DMS79 (cell line): ENCODE data around the gene IL12RB2.

Source experiments
- DNase-seq: peaks from one replicate; lab custom pipeline; 2025; lab: John Stamatoyannopoulos, UW

IL12RB2 gene, protein sequence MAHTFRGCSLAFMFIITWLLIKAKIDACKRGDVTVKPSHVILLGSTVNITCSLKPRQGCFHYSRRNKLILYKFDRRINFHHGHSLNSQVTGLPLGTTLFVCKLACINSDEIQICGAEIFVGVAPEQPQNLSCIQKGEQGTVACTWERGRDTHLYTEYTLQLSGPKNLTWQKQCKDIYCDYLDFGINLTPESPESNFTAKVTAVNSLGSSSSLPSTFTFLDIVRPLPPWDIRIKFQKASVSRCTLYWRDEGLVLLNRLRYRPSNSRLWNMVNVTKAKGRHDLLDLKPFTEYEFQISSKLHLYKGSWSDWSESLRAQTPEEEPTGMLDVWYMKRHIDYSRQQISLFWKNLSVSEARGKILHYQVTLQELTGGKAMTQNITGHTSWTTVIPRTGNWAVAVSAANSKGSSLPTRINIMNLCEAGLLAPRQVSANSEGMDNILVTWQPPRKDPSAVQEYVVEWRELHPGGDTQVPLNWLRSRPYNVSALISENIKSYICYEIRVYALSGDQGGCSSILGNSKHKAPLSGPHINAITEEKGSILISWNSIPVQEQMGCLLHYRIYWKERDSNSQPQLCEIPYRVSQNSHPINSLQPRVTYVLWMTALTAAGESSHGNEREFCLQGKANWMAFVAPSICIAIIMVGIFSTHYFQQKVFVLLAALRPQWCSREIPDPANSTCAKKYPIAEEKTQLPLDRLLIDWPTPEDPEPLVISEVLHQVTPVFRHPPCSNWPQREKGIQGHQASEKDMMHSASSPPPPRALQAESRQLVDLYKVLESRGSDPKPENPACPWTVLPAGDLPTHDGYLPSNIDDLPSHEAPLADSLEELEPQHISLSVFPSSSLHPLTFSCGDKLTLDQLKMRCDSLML

GRCh38 chr1:67307251-67308060, at the start of gene IL12RB2:
Gene IL12RB2 (plus strand): TSS chr1:67307873. CDS start chr1:67320369, 12,496 bp downstream.
- DNase-seq: no peak

DNA sequence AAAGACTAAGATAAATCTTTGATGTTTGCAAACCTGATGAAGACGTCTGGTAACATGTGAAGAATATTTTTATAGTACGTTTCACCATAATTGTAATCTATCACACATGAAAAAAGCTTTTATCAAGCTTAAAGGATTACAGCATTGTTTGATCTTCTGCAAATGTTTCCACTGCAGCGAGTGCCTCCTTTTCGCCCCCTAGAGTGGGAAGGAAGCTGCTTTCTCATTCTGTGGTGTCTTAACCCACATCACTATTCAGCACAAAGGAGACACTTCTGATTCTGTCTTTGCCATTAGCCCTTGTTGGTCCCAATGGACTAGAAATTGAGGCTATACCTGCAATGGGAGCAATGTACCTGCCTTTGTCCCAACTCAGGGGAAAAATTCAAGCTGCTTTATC, 46.0 kb upstream of the IL12RB2 start:
- no peak for DNase-seq

DNA sequence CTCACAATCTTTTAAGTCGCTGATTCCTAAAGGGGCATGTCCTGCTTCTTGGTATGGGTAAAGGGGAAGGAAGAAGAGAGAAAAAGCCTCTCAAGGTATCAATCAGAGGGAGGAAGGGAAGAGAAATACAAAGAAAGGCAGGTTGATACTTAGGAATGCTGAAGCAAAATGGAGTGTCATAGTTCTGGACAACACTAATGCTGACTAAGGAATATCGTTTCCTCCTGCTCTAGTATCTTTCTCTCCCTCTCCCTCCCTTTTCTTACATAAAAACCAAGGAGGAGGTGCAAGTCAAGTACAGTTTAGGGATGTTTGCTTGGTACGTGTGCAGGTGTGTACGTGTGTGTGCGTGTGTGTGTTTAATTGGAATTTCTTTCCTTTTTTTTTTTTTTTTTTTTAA, 44.9 kb upstream of the IL12RB2 start:
- no peak for DNase-seq

DNA sequence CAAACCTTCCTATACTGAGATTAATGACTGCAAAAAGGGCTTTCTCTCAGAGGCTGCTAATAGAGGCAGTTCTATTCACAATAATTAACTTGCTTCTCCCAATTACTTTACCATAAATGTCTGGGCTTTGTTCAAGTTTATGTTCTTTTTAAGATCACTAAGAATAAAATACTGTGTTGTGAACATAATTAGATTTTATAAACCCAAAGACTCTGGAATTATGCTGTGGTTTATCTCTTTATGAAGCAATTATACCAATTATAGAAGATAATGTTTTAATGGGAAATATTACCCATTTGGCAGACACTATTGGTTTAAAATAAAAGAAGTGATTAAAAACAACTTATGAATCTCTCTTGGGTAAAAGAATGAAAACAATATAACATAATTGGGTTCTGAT, 43.5 kb upstream of the IL12RB2 start:
- DNase-seq: no peak

GRCh38 chr1:67264899-67265298, 42.8 kb upstream of the IL12RB2 start:
- no peak for DNase-seq

- DNase-seq: no peak
These were observed 38.6 kb upstream of the IL12RB2 start for GRCh38 chr1:67269061-67269460.

- no peak for DNase-seq
These were observed 37.1 kb upstream of the IL12RB2 start for GRCh38 chr1:67270541-67270940.

DNA sequence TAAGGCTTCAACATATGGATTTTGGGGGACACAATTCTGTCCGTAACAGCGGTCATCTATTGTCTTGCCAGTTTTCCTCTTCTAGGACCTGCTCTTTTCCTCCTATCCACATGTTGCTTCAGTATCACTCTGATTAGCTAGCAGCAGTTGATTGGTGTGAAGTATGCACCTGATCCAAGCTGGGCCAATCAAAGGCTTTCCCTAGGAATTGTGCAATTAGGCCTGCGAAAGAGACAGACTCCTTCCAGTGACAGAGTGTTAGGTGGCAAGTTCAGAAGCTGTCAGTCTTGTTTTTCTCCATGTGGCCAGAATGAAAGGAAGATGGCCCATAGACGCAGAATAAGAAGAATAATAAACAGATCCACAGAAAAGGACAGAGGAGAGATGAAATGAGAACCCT, 34.1 kb upstream of the IL12RB2 start:
- DNase-seq: no peak

DNA sequence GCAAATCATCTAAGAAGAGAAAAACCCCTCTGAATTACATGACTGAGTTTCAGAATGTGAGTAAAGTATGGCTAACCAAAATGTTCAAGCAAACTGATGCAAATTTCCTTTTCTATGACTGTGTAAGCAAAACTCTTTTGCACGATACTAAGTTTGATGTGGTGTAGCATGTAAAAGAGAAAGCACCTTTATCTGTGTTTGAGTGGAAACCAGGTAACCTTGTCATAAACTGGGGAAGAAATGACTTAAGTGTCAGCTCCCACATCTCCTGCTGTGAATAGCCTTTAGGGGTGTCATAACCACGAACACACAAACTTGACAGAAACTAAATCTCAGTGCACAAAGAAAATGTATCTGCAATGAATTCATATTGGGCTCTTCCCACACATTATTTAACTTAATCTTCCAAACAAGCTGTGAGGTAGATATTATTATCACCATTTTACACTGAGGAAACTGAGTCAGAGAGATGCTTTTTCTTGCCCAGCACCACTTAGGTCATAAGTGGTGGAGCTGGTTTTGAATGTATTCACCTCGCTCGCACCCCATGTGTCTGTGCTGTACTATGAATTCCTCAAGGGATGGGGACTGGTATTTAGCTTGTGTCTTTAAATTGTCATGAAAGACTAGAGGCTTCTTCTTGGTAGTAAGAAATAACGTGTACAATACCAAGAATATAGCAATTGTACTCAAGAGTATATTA, 32.9 kb upstream of the IL12RB2 start:
- DNase-seq: no peak

DNA sequence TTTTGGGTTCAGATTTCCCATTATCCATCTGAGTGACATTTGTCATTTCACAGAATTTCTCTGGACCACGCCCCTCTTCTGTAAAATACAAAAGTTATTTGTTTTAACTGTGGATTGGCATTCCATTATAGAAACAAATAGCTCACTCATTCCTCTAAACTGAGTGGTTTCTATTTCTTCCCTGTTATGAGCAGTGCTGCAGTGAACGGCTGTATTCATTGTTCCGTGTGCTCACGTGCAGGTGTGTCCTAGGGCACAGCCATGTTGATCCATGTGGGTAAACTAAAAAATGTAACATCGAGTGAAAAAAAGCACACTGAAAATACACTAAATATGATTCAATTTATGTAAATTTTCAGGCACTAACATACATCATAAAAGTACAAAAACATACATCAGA, 27.0 kb upstream of the IL12RB2 start:
- DNase-seq: no peak

DNA sequence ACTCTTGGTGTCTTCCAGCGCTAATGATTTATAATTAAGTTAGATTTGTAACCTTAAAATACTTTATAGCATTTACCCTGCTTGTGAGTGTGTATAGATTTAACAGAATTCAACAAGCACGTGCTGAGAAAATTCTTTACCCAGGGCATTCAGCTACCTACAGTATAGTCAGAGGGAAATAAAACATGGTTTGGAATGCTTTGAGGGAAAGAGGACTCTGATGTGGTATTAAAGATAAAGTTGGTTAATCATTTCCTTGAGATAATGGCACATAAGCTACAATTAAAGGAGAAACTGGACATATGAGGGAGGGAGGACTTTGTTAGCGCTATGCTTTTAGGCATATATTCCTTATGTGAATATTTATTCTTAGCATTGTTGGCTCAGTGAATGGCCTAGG, 26.4 kb upstream of the IL12RB2 start:
- no peak for DNase-seq

DNA sequence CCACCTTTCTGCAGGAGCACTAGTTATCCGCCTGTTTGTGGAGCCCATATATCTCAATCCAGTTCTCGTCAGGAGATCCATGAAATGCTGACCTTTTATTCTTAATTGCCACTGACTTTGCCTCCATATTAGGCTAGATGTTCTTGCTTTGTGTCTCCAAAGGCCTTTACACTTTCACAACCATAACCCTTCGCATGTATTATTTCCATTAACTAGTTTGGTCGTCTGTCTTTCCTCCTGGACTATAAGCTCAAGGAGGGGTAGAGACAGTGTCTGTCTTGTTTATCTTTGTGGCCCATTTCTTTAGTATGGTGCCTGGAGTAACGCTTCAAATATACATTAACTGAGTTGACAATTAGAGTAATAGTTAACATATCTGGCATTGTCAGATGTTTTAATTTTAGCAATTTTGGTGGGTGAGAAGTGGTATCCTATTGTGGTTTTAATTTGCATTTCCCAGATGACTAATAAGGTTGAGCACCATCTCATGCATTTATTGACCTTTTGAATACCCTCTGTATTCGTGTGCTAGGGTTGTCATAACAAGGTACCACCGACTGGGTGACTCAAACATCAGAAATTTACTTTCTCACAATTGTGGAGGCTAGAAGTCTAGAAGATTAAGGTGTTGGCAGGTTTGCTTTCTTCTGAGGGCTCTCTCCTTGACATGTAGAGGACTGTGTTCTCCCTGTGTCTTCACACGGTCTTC, 21.7 kb upstream of the IL12RB2 start:
- no peak for DNase-seq

GRCh38 chr1:67290236-67290635, 17.4 kb upstream of the IL12RB2 start:
- DNase-seq: no peak

- no peak for DNase-seq
These were observed 12.6 kb upstream of the IL12RB2 start for GRCh38 chr1:67294836-67295617.

DNA sequence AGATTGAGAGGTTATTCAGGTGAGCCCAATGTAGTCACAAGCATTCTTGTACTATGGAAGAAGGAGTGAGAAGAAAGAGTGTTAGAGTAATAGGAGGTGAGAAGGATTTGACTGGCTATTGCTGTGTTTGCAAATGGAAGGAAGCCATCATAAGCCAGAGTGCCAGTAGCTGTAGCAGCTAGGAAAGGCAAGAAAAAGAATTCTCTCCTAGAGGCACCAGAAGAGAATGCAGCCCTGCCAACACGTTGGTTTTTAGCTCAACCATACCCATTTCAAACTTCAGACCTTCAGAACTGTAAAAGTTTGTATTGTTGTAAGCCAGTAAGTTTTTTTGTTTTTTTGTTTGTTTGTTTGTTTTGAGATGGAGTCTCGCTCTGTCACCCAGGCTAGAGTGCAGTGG, 8.9 kb upstream of the IL12RB2 start:
- no peak for DNase-seq

GRCh38 chr1:67299296-67299695, 8.4 kb upstream of the IL12RB2 start:
- no peak for DNase-seq

DNA sequence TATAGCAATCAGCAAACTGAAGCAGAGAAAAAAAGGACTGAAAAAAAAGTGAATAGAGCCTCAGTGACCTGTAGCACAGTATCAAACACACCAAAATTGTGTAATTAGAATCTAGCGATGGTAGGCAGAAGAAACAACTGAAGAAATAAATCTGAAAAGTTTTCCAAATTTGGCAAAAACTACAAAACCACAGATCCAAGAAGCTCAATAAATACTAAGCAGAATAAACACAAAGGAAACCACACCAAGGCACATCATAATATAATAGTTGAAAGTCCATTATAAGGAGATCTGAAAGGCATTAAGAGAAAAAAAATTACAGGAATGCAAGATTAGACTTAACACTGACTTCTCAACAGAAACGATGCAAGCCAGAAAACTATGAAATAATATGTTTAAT, 7.1 kb upstream of the IL12RB2 start:
- no peak for DNase-seq

GRCh38 chr1:67304023-67304422, 3.6 kb upstream of the IL12RB2 start:
- no peak for DNase-seq

- no peak for DNase-seq
These were observed 1.1 kb upstream of the IL12RB2 start for GRCh38 chr1:67306547-67306946.

DNA sequence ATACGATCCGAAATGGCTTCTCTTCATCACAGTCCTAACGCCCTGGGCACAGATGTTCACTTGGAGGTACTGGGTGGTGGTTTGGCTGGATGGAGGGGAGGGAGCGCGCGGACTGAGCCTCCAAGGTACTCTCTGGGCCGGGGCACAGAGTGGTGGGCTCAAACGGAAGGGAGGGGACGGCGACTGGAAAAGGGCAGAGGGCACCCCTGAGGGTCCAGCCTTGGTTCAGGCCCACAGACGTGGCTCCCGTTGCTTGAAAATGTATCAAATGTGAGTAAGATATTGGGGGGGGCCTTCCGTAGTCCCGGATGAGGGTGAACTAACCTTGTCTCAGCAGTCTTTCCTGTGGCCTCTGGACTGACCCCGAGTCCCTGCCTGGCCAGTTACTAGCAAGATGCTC, 463 bp downstream of the IL12RB2 start:
- no peak for DNase-seq
